Mononuclear cell (primary cell): ENCODE results near the gene ACSF2. TPM values are rescaled to one million over a fixed set of nuclear protein-coding genes. Genes with fewer than 3 reads are reported as not detected.

Experiments
- H3K27me3 ChIP-seq: 2 replicates; pipeline ENCODE4 v1.6.0; 2011; ENCODE audit warnings: low read length, control low read depth; ENCODE audit not compliant: insufficient read depth
- H3K4me1 ChIP-seq: 2 replicates; pipeline ENCODE4 v1.5.1; 2011; ENCODE audit warnings: mild to moderate bottlenecking, low read length, control low read depth; ENCODE audit not compliant: insufficient read depth
- H3K4me3 ChIP-seq: 2 replicates; pipeline ENCODE4 v1.5.1; 2011; ENCODE audit warnings: mild to moderate bottlenecking, low read length, moderate library complexity
- H3K9me3 ChIP-seq: 2 replicates; pipeline ENCODE4 v1.5.1; 2011; ENCODE audit warnings: low read depth, mild to moderate bottlenecking, control low read depth, low read length
- total RNA-seq: library from RNA; depleted of rRNA; stranded (reverse); fragments of >200 nt; gene quantifications from one replicate; pipeline ENCODE4 v1.2.3, GENCODE V29; 2012

ACSF2 gene
- total RNA-seq, 1 donor, result 5.6 TPM

DNA sequence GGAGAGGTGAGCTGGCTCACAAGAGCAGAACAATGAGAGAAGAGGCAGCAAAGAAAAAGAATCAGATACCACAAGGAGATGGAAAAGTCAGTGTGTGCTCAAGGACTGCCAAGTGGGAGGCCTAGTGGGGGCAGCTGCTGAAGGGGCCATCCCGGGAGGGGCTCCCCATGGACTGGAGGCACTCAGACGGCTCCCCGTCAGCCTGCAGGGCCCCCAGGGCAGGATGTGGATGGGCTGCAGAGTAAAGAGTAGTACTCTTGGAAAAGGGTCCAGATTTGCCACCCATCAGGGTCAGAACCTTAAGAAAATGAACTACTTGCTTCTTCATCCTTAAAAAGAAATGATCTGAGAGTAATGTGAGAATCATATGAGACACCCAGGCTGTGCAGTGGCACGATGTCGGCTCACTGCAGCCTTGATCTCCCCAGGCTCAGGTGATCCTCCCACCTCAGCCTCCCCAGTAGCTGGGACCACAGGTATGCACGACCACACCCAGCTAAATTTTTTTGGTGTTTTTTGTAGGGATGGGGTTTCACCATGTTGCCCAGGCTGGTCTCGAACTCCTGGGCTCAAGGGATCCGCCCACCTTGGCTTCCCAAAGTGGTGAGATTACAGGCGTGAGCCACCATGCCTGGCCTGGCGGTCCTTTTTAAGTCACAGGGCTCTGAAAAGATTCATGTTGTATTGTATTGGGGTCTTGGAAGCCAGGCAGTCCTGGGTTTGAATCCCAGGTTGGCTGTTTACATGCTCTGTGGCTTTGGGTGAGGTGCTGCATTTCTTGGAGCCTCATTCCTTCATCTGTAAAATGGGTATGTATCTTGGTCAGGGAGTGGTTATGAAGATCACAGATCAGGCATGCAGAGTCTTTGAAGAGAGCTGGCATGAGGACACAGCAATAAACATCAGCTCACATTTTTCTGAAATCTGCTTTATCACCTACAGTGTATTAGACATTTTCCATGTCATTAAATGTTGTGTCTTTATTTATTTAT lies 15.1 kb downstream of the ACSF2 start:
- no peak overlapping the region for H3K4me3 ChIP-seq
- no peaks in the 10 kb centered on the region for H3K4me1 ChIP-seq
- no peaks in the 10 kb centered on the region for H3K27me3 ChIP-seq
- H3K9me3 ChIP-seq, result no peaks in the 10 kb centered on the region

DNA sequence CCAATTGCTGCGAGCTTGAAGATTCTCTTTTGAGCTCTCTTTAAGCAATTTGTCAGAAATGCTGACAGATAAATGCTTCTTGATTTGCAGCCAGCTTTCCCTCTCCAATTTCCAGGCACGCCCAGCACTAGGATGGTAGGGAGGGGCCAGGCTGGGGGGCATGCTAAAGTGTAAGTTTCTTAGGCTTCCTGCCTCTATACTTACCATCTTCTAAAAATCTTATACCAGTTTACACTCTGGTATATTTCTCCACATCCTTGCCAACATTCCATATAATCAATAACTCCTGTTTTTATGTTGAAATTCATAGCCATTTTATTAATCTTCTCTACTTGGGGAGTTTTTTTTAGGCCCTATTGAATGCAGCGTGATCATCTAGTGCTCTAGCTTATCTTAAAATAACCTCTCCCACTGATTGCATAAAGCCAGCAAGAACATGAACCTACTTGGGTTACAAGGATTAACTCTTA lies 17.5 kb downstream of the ACSF2 start:
- Histone ChIP-seq H3K9me3 (no peaks in the 10 kb centered on the region), H3K27me3 (no peaks in the 10 kb centered on the region), H3K4me3 (no peak overlapping the region), H3K4me1 (no peaks in the 10 kb centered on the region)

DNA sequence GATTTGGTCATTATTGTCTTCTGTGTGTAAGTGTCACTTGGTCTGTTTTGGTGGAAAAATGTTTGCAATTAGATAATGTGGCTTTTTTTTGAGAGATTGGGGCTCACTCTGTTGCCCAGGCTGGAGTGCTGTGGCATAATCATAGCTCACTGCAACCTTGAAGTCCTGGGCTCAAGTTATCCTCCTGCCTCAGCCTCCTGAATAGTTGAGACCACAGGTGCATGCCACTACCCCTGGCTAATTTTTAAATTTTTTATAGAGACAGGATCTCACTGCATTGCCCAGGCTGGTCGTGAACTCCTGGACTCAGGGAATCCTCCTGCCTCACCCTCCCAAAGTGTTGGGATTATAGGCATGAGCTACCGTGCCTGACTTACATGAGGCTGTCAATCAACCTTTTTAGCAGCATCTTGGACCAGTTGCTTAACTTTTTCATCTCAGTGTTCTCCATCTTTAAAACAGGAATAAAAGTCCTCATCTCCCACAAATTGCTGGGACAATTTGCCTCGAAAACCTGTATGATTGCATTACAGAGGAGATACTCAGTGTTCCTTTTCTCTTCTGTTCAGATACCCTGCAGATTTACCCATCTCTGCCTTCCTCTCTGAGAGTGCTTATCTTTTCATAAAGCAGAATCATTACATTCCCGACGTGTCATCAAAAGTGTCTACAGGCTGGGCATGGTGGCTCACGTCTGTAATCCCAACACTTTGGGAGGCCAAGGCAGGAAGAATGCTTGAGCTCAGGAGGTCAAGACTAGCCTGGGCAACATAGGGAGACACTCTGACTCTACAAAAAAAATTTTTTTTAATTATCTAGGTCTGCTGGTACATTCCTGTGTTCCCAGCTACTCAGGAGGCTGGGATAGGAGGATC lies 19.1 kb downstream of the ACSF2 start:
- Histone ChIP-seq H3K27me3 (no peaks in the 10 kb centered on the region), H3K9me3 (no peaks in the 10 kb centered on the region), H3K4me3 (no peak overlapping the region), H3K4me1 (no peaks in the 10 kb centered on the region)

DNA sequence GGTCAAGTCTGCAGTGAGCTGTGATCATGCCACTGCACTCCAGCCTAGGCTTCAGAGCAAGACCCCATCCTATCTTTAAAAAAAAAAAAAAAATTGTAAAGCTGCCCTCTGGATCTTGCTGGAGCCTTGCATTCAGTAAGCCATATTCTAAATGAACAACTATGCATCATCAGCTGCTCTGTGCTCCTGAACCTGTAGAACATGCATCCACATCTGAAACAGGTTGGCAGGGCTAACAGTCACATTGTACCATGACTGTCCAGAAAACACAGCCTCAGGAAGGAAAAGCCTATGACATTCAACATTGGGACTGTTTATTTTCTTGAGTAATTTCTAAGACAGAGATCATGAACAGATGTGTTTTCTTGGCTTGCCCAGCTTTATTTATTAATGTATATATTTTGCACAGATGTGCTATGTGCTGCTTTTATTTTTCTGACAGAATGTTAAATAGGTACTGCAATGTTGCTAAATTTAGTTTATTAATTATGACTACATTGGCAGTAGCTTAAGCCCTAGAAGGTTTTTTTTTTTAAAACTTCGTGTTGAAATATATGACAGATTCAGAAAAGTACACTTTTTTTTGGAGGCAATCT lies 19.8 kb downstream of the ACSF2 start:
- no peaks in the 10 kb centered on the region for H3K9me3 ChIP-seq
- no peaks in the 10 kb centered on the region for H3K27me3 ChIP-seq
- no peaks in the 10 kb centered on the region for H3K4me1 ChIP-seq
- no peak overlapping the region for H3K4me3 ChIP-seq

DNA sequence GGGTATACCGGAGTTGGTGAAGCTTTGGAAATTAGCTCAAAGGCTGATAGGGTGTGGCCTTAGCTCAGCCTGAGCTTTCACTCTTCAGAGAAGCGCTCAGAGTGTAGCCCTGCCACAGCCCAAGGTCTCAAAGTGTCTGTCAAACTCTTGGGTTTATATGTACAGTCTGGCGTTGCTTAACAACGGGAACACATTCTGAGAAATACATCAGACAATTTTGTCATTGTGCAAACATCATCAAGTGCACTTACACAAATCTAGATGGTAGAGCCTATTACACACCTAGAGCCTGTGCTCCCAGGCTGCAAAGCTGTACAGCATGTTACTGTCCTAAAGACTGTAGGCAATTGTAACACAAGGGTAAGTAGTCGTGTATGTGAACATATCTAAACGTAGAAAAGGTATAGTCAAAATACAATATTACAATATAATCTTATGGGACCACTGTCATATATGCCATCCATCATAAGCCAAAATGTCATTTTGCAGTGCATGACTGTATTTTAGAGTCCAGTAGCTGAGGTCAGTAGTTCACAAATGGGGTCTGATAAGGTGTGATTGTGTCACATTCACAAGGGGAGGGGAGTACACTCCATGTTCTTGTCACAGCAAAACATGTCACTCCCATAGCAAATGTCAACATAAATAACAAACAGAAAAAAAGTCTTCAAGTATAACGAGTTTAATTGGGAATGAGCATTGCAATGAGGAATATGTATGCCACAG lies 22.0 kb downstream of the ACSF2 start:
- Histone ChIP-seq H3K4me3 (no peak overlapping the region), H3K27me3 (no peaks in the 10 kb centered on the region), H3K4me1 (peaks cover 20% of the 10 kb centered on the region)

DNA sequence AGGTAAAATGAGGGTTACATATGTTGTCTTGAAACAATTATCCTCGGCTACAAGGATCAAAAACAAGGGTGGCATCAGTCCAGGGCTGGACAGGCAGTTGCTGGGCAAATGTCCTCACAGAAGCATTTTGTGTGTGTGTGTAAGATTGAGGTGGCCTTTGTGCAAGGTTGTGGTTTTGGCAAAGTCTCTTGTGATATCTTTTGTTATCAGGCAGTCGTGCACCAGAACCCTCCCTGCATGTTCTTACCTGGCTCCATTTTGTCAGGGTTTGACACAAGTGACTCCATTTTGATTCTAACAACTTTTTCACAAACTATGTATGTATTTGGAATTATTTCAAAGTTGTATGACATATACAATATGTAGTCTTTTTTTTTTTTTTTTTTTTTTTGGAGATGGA lies 22.6 kb downstream of the ACSF2 start:
- Histone ChIP-seq H3K4me3 (no peak overlapping the region), H3K9me3 (no peaks in the 10 kb centered on the region), H3K27me3 (no peaks in the 10 kb centered on the region), H3K4me1 (peaks cover 23% of the 10 kb centered on the region)

More for the DNA sequence above, 22.0 kb downstream of the ACSF2 start:
- no peaks in the 10 kb centered on the region for H3K9me3 ChIP-seq

DNA sequence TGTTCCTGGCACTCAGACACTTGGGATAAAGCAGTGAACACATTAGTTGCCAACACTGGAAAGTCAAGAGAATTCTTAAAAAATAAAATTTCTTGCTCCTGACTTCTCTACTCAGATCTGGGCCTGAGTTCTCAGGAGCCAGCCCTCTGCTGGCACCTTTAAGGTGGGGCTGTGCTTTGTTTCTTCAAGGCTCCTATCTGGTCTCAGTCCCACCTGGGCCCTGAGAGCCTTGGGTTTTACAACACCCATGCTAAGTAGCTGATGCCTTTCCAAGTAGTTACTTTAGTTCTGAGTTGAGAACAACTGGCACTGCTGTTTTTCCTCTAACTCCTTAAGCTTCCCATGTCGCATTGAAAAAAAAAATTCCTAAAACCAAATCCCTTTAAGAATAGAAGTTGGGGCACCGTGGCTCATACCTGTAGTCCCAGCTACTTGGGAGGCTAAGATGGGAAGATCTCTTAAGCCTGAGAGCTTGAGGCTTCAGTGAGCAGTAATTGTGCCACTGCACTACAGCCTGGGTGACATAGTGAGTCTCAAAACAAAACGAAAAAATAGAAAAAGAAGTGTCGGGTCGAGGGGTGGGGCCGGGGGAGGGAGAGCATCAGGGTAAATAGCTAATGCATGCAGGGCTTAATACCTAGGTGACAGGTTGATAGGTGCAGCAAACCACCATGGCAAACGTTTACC lies 26.1 kb downstream of the ACSF2 start:
- Histone ChIP-seq H3K9me3 (no peaks in the 10 kb centered on the region), H3K4me1 (peaks cover 23% of the 10 kb centered on the region), H3K4me3 (no peak overlapping the region), H3K27me3 (no peaks in the 10 kb centered on the region)

DNA sequence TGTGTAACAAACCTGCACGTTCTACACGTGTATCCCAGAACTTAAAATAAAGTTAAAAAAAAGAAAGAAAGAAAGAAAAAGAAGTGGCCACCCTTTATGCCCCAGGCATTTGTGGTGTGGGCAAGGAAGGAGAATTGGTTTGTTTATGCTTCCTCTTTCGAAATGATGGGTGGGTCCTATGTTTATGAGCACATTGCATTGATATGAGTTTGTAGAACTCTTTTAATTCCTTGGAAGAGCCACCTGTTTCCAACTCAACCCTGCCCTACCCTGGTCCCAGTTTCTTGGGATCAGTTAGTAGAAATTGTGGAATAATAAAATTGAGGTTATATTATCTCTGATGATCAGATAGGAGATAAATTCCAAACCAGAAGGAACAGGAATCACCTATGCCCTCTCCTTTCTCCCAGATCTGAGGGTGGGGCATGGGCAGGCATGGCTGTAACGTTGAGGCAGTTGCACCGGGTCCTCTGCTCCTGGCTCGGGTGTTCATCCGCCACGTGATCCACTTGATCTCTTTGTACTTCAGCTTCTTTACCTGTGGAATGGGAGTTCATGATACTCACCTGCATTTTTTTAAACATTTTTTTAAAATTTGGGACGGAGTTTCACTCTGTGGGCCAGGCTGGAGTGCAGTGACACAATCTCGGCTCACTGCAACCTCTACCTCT lies 26.7 kb downstream of the ACSF2 start:
- Histone ChIP-seq H3K27me3 (no peaks in the 10 kb centered on the region), H3K4me1 (peaks cover 23% of the 10 kb centered on the region), H3K4me3 (no peak overlapping the region), H3K9me3 (no peaks in the 10 kb centered on the region)

DNA sequence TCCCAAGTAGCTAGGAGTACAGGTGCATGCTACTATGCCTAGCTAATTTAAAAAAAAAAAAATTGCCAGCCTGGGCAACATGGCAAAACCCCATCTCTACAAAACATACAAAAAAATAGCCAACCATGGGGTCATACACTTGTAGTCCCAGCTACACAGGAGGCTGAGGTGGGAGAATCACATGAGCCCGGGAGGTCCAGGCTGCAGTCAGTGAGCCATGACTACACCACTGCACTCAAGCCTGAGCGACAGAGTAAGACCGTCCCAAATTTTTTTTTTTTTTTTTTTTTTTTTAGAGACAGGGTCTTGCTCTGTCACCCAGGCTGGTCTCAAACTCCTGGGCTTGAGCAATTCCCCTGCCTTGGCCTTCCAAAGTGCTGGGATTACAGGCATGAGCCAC lies 27.9 kb downstream of the ACSF2 start:
- no peak overlapping the region for H3K4me3 ChIP-seq
- no peaks in the 10 kb centered on the region for H3K27me3 ChIP-seq
- peaks cover 23% of the 10 kb centered on the region for H3K4me1 ChIP-seq
- H3K9me3 ChIP-seq, result no peaks in the 10 kb centered on the region

DNA sequence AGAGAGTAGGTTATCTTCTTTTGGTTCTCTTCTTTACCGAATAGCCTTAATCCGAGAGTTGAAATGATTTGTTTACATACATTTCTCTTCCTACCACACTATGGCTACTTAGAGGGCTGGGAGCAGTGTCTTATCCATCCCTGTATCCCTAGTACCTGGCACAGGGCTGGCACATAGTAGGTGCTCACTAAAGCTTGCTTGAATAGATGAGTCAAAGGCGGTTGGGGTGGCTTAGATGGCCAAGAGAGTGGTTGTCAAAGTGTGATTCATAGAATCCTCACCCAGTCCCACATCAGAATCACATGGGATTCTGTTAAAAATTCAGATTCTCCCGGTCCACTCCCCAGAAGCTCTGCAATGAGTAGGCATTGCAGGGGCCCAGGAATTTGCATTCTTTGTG lies 31.6 kb downstream of the ACSF2 start:
- Histone ChIP-seq H3K4me1 (peaks cover 7% of the 10 kb centered on the region), H3K9me3 (no peaks in the 10 kb centered on the region), H3K27me3 (no peaks in the 10 kb centered on the region), H3K4me3 (no peak overlapping the region)

DNA sequence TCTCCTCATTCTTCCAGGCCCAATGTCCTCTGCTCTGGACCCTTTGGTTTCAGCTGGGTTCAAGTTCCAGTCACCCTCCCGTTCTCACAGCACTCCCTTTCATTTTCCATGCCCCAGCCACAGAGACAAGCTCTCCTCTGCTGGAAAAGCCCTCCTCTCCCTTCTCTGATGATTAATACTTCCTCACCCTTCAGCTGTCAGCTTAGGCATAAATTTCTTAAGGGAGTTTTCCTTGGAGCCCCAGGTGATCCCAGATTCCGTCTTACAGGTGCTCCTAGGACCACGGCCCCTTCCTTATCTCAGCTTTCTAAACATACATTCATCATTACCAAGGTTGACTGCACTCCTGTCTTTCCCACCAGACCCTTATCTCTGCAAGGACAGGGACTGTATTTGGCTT lies 32.3 kb downstream of the ACSF2 start:
- H3K9me3 ChIP-seq, result no peaks in the 10 kb centered on the region
- H3K27me3 ChIP-seq, result no peaks in the 10 kb centered on the region
- peaks cover under 1% of the 10 kb centered on the region for H3K4me1 ChIP-seq
- H3K4me3 ChIP-seq, result no peak overlapping the region

DNA sequence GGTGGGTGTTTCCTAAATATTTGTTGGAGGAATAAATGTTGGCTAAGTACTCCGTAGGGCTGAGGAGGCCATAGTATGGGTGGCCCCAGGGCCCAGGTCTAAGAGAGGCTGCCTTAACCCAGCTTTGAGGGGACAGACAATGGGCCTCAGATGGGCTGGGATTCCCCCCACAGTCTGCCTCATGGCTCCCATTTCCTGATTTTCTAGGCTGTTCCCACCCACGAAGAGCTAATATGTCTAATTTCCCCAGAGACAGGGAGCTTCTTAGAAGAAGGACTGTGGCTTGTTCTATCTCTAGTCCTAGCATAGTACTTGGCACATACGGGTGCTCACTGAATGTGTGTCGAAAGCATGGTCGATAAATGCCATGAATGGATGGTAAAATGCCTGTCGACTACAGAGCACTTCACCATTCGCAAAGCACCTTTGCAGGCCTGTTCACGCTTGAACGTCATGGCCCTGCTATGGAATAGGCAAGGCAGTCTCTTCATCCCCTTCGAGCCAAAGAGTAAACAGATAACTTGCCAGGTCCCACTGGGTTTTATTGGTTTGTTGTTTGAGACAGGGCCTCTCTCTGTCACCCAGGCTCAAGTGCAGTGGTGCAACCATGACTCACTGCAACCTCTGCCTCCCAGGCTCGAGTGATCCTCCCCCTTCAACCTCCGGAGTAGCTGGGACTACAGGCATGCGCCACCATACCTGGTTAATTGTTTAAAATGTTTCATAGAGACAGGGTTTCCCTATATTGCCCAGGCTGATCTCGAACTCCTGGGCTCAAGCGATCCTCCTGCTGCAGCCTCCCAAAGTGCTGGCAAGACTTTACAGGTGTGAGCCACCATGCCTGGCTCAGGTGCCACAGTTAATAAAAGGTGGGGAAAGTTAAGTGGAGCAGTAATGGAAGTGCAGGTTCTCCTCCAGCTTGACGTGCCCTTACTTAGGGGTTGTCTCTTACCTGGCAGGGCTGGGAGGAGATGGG lies 33.0 kb downstream of the ACSF2 start:
- Histone ChIP-seq H3K4me3 (no peak overlapping the region), H3K9me3 (no peaks in the 10 kb centered on the region), H3K4me1 (no peaks in the 10 kb centered on the region), H3K27me3 (no peaks in the 10 kb centered on the region)

DNA sequence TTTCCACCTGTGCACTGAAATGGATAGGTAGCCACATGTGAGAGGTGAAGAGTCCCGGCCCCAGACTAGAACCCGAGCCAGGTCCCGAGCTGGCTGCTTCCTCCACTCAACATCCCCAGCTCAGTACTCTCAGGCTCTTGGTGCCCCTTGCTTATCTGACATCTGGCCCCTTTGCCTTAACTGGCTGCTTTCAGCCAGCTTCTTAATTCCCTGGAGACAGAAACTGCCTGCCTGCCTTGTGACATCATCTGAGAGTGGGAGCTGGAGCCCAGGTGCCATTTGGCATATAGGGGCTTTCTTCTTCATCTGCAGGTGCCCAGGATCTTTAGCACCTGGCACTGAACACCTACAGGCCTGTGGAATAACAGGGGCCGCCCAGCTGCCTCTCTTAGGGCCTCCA lies 33.7 kb downstream of the ACSF2 start:
- Histone ChIP-seq H3K27me3 (no peaks in the 10 kb centered on the region), H3K4me3 (no peak overlapping the region), H3K4me1 (no peaks in the 10 kb centered on the region), H3K9me3 (no peaks in the 10 kb centered on the region)
